ENCODE results near the gene HORMAD2. TPM values are rescaled to one million over a fixed set of nuclear protein-coding genes. Genes with fewer than 3 reads are reported as not detected.

HORMAD2 gene
- total RNA-seq, 1 experiment from 2014 or later = not detected

DNA sequence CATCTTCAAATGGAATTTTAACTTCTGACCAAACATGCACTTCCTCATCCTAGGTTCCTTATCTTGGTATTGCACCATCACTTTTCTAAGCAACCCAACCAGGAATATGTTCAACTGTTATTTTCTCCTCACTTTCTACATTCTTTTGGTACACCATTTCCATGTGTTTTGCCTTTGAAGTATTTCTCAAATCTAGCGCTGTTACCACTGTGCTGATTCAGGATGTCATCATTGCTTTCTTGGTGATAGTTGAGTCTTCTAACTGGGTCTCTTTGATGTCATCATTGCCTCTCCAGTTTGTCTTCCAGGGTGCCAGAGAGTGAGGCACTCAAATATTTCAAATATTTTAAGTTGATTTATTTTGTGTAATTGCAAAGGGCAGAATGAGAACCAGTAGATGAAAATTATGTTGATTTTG lies 47.5 kb downstream of the HORMAD2 start:
- Histone ChIP-seq H3K27ac (ENCODE audit: low read depth, low read length, poor library complexity, severe bottlenecking) (no peak overlapping the region), H3K9me3 (ENCODE audit: low read depth, low read length, poor library complexity, severe bottlenecking) (no peaks in the 10 kb centered on the region), H3K4me1 (ENCODE audit: insufficient read depth, low read length, poor library complexity, severe bottlenecking) (no peaks in the 10 kb centered on the region), H3K4me3 (ENCODE audit: low read depth, low read length, poor library complexity, severe bottlenecking) (no peak overlapping the region), H3K36me3 (ENCODE audit: insufficient read depth, low read length, poor library complexity, severe bottlenecking) (no peaks in the 10 kb centered on the region), H3K27me3 (replicated peaks; ENCODE audit: insufficient read depth, low read depth, low read length, poor library complexity) (no peaks in the 10 kb centered on the region)
- intact Hi-C loops (cut with micrococcal nuclease; ENCODE audit: unreplicated experiment) = no loop called here
- CTCF ChIA-PET = no interaction called here
- TF ChIP-seq, protein P1, sequence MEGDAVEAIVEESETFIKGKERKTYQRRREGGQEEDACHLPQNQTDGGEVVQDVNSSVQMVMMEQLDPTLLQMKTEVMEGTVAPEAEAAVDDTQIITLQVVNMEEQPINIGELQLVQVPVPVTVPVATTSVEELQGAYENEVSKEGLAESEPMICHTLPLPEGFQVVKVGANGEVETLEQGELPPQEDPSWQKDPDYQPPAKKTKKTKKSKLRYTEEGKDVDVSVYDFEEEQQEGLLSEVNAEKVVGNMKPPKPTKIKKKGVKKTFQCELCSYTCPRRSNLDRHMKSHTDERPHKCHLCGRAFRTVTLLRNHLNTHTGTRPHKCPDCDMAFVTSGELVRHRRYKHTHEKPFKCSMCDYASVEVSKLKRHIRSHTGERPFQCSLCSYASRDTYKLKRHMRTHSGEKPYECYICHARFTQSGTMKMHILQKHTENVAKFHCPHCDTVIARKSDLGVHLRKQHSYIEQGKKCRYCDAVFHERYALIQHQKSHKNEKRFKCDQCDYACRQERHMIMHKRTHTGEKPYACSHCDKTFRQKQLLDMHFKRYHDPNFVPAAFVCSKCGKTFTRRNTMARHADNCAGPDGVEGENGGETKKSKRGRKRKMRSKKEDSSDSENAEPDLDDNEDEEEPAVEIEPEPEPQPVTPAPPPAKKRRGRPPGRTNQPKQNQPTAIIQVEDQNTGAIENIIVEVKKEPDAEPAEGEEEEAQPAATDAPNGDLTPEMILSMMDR (conservative IDR thresholded peaks at IDR 0.05; ENCODE audit: low read depth, low read length) = no peak
- TF ChIP-seq EZH2 (IDR thresholded peaks at IDR 0.05; ENCODE audit: borderline replicate concordance, low read depth, low read length, poor library complexity, severe bottlenecking) = no peak
- BruUV-seq (replicated peaks) = no TSS peak
- POLR2A ChIA-PET (ENCODE audit: low non-redundant PET) = no interaction called here
- DNase-seq (ENCODE audit: low spot score) = no peak

DNA sequence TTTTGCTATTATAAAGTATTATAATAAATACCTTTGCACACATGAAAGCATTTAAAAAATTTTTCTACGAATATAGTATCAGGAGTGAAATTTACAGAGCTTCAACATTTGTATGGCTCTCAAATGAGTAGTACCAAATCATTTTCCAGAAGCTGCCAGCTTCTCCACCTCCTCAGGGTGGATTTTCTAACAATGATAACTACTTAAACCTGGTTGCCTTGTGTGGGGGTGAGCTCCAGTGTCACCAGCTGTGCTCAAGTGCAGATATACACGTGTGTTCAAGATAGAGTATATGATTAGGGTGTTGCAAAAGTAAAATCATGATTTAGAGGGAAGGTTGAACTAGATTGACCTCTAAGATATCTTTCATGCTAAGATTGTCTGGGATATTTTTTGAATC lies 48.2 kb downstream of the HORMAD2 start:
- H3K4me1 ChIP-seq (ENCODE audit: insufficient read depth, low read length, poor library complexity, severe bottlenecking) = no peaks in the 10 kb centered on the region
- no peaks in the 10 kb centered on the region for H3K9me3 ChIP-seq (ENCODE audit: low read depth, low read length, poor library complexity, severe bottlenecking)
- POLR2A ChIA-PET (ENCODE audit: low non-redundant PET) = no interaction called here
- CTCF ChIA-PET = no interaction called here
- H3K4me3 ChIP-seq (ENCODE audit: low read depth, low read length, poor library complexity, severe bottlenecking) = no peak overlapping the region
- H3K27ac ChIP-seq (ENCODE audit: low read depth, low read length, poor library complexity, severe bottlenecking) = no peak overlapping the region
- no TSS peak for BruUV-seq (replicated peaks)
- no peak for DNase-seq (ENCODE audit: low spot score)
- TF ChIP-seq, protein P1 (conservative IDR thresholded peaks at IDR 0.05; ENCODE audit: low read depth, low read length) = no peak
- no peak for TF ChIP-seq EZH2 (IDR thresholded peaks at IDR 0.05; ENCODE audit: borderline replicate concordance, low read depth, low read length, poor library complexity, severe bottlenecking)
- H3K36me3 ChIP-seq (ENCODE audit: insufficient read depth, low read length, poor library complexity, severe bottlenecking) = no peaks in the 10 kb centered on the region
- intact Hi-C loops (cut with micrococcal nuclease; ENCODE audit: unreplicated experiment) = no loop called here
- no peaks in the 10 kb centered on the region for H3K27me3 ChIP-seq (replicated peaks; ENCODE audit: insufficient read depth, low read depth, low read length, poor library complexity)

DNA sequence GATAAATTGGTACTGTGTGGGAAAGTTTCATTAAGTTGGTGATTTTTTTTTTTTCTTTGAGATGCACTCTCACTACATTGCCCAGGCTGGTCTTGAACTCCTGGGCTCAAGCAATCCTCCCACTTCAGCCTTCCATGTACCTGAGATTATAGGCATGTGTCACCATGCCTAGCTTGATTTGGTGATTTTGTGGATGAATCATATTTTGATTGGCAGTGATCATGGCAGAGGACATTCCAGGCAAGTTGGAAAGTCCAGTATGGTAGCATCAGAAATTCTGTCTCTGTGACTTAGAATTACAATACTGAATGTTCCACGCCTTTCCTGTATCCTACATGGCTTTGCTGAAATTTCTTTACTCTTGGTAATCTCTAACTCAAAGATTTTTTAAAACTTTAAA lies 49.4 kb downstream of the HORMAD2 start:
- Histone ChIP-seq H3K27ac (ENCODE audit: low read depth, low read length, poor library complexity, severe bottlenecking) (no peak overlapping the region), H3K27me3 (replicated peaks; ENCODE audit: insufficient read depth, low read depth, low read length, poor library complexity) (no peaks in the 10 kb centered on the region), H3K9me3 (ENCODE audit: low read depth, low read length, poor library complexity, severe bottlenecking) (no peaks in the 10 kb centered on the region), H3K36me3 (ENCODE audit: insufficient read depth, low read length, poor library complexity, severe bottlenecking) (no peaks in the 10 kb centered on the region), H3K4me1 (ENCODE audit: insufficient read depth, low read length, poor library complexity, severe bottlenecking) (no peaks in the 10 kb centered on the region), H3K4me3 (ENCODE audit: low read depth, low read length, poor library complexity, severe bottlenecking) (no peak overlapping the region)
- intact Hi-C loops (cut with micrococcal nuclease; ENCODE audit: unreplicated experiment) = no loop called here
- POLR2A ChIA-PET (ENCODE audit: low non-redundant PET) = no interaction called here
- DNase-seq (ENCODE audit: low spot score) = no peak
- CTCF ChIA-PET = interaction anchor here (0.7 kb wide), 1 partner anchor 20 kb away, joined by 3 read pairs; no protein-coding TSS in a partner anchor
- TF ChIP-seq, protein P1 (conservative IDR thresholded peaks at IDR 0.05; ENCODE audit: low read depth, low read length) = no peak
- TF ChIP-seq EZH2 (IDR thresholded peaks at IDR 0.05; ENCODE audit: borderline replicate concordance, low read depth, low read length, poor library complexity, severe bottlenecking) = no peak
- BruUV-seq (replicated peaks) = no TSS peak
